HG03457 (cell line): ENCODE data around the gene MYOM1.

ENCODE experiments used
- ATAC-seq: cut with Tn5 transposase; IDR thresholded peaks from one replicate; pipeline ENCODE4 v1.9.1; 2021; ENCODE audit warnings: moderate number of reproducible peaks; ENCODE audit not compliant: unreplicated experiment

Gene MYOM1

GRCh38 chr18:3153107-3153704 lies 66.6 kb downstream of the MYOM1 start:
- ATAC-seq: peak; percentile 87

- ATAC-seq: no peak
Observed at GRCh38 chr18:3152294-3152693, 67.5 kb downstream of the MYOM1 start.

GRCh38 chr18:3151399-3152264 lies 68.1 kb downstream of the MYOM1 start:
- ATAC-seq: no peak

GRCh38 chr18:3150688-3151087 lies 69.1 kb downstream of the MYOM1 start:
- no peak for ATAC-seq

GRCh38 chr18:3150274-3150673 lies 69.5 kb downstream of the MYOM1 start:
- ATAC-seq: no peak

GRCh38 chr18:3148930-3149535 lies 70.7 kb downstream of the MYOM1 start:
- ATAC-seq: no peak

GRCh38 chr18:3147935-3148554 lies 71.7 kb downstream of the MYOM1 start:
- no peak for ATAC-seq

GRCh38 chr18:3140986-3141639 lies 78.7 kb downstream of the MYOM1 start:
- no peak for ATAC-seq

GRCh38 chr18:3140342-3140741 lies 79.4 kb downstream of the MYOM1 start:
- no peak for ATAC-seq

GRCh38 chr18:3139406-3139805 lies 80.4 kb downstream of the MYOM1 start:
- no peak for ATAC-seq

GRCh38 chr18:3138274-3138975 lies 81.3 kb downstream of the MYOM1 start:
- ATAC-seq: no peak

- ATAC-seq: no peak
Observed at GRCh38 chr18:3135536-3135935, 84.2 kb downstream of the MYOM1 start.

- no peak for ATAC-seq
Observed at GRCh38 chr18:3132700-3133099, 87.1 kb downstream of the MYOM1 start.

- ATAC-seq: no peak
Observed at GRCh38 chr18:3130344-3130743, 89.4 kb downstream of the MYOM1 start.

GRCh38 chr18:3129053-3129864 lies 90.5 kb downstream of the MYOM1 start:
- peak; percentile 91 for ATAC-seq

- ATAC-seq: no peak
Observed at GRCh38 chr18:3126457-3127097, 93.2 kb downstream of the MYOM1 start.

- no peak for ATAC-seq
Observed at GRCh38 chr18:3124822-3125221, 94.9 kb downstream of the MYOM1 start.

- ATAC-seq: no peak
Observed at GRCh38 chr18:3122851-3123250, 96.9 kb downstream of the MYOM1 start.

GRCh38 chr18:3121259-3121658 lies 98.5 kb downstream of the MYOM1 start:
- no peak for ATAC-seq
